Left kidney (tissue), 2 donors: ENCODE results near the gene IFT122. TPM values are rescaled to one million over a fixed set of nuclear protein-coding genes. Genes with fewer than 3 reads are reported as not detected.

Experiments used
- DNase-seq: peaks from one replicate; pipeline ENCODE4 v3.0.0-alpha.2; 2013
- polyA plus RNA-seq: library from polyadenylated mRNA; unstranded; fragments of 120-200 nt; gene quantifications from one replicate; pipeline ENCODE4 v1.2.1, GENCODE V29; 2013; ENCODE audit not compliant: insufficient read length

The IFT122 gene
- polyA plus RNA-seq, 1 donor = 79.0 TPM

GRCh38 chr3:129519449-129519848 is 79.4 kb downstream of the IFT122 start:
- DNase-seq = no peak

DNA sequence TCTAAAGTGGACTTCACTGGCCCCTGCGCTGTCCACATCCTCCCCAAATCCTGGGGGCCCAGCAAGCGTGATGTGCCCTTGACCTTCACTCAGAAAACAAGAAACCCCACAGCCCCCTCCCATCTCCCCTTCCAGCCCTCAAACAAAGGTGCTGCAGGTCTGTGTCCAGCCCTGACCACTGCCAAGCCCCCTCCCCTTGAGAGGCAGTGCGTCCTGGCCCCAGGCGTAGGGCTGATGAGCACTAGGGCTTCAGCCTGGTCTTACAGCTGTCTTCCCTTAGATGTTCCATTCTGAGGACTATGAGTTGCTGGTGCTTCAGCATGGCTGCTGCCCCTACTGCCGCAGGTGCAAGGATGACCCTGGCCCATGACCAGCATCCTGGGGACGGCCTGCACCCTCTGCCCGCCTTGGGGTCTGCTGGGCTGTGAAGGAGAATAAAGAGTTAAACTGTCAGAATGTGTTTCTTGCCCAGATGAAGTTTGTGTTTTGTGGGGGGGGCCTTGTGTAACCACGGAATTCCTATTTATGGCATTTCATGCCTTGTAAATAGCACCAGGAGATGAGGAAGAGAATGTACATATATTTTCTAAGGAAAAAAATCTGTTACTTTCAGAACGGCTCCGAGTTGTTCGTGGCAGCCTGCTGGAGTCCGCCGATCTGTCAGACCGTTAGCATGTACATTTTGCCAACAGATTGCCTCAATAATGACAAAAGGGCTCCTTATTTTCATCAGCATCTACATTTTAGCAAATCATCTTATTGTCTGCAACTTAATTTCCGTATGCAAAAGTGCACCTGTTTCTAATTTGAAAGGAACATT is 80.1 kb downstream of the IFT122 start:
- DNase-seq = no peak

GRCh38 chr3:129520960-129521359 is 80.9 kb downstream of the IFT122 start:
- DNase-seq = no peak

DNA sequence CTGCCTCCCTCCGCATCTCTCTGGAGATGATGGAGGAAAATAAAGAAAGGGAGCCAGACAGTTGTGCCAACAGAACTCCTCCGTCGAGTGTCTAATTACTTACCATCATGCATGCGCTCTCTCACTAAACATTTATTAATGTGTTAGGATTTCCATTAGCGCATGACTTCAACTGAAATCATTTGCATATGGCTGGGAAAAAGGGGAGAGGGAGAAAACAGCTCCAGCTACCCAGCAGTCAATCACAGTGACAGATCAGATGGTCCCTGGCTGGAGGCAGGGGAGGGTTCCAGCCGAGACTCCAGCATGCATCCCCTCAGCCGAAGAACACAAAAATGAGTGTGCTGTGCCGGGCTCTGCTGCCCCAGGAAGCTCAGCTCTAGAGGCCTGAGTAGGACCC is 81.6 kb downstream of the IFT122 start:
- DNase-seq = no peak

DNA sequence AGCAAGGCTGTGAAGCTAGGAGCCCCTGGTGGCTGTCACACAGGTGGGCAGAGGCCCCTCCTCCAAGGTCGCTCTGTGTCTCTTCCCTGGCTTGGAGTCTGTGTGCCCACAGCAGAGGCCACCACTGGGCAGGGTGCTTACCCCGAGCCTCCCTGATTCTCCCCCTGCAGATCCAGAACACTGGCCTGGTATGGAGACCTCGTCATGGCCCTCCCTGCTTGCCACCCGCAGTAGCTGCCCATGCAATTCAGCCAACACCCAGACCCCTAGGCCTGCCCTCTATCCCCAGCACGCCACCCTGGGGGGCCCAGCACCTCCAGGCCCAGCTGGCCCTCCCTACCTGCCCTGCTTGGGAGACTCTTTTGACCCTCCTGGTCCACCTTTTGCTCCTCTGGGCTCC is 82.9 kb downstream of the IFT122 start:
- no peak for DNase-seq

- no peak for DNase-seq
These were observed 84.1 kb downstream of the IFT122 start for GRCh38 chr3:129524081-129524480.

- DNase-seq = no peak
These were observed 85.4 kb downstream of the IFT122 start for GRCh38 chr3:129525341-129525968.

DNA sequence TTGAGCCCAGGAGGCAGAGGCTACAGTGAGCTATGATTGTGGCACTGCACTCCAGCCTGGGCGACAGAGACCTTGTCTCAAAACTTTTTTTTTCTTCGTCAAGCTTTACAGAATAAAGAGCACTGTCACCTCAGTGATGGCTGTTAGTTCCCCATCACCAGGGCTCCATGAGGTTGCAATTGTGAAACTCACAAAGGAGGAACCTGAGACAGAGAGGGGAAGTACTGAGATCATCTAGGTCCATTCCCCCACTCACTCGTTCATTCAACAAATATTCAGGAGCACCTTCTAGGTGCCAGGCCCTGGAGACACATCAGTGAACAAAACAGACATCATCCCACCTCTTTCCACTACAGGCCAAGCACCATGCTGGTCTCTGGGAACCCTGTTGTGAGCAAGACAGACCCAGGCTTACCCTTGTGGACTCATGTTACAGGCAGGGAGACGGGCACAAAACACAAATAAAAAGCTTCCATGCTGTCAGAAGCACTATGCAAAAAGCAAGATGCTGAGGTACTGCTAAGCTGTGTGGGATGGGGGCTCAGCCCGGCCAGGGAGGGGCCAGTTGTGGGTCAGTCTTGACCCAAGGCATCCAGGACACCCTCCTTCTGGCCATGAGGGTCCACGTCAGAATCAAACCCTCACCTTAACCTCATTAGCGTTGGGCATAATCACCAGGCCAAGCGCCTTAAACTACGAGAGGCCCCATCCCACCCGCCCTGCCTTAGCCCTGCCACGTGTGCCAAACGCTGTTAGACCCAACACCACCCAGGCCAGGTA is 86.3 kb downstream of the IFT122 start:
- DNase-seq = no peak

GRCh38 chr3:129527262-129527661 is 87.2 kb downstream of the IFT122 start:
- no peak for DNase-seq

GRCh38 chr3:129528589-129529100 is 88.6 kb downstream of the IFT122 start, which contains the start of gene RHO:
TSS of gene RHO (plus strand) at chr3:129528639. CDS start at chr3:129528734, 95 bp downstream.
- no peak for DNase-seq

- DNase-seq = no peak
These were observed 89.6 kb downstream of the IFT122 start for GRCh38 chr3:129529436-129530210.

DNA sequence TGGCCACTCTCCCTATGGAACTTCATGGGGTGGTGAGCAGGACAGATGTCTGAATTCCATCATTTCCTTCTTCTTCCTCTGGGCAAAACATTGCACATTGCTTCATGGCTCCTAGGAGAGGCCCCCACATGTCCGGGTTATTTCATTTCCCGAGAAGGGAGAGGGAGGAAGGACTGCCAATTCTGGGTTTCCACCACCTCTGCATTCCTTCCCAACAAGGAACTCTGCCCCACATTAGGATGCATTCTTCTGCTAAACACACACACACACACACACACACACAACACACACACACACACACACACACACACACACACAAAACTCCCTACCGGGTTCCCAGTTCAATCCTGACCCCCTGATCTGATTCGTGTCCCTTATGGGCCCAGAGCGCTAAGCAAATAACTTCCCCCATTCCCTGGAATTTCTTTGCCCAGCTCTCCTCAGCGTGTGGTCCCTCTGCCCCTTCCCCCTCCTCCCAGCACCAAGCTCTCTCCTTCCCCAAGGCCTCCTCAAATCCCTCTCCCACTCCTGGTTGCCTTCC is 90.3 kb downstream of the IFT122 start:
- no peak for DNase-seq

DNA sequence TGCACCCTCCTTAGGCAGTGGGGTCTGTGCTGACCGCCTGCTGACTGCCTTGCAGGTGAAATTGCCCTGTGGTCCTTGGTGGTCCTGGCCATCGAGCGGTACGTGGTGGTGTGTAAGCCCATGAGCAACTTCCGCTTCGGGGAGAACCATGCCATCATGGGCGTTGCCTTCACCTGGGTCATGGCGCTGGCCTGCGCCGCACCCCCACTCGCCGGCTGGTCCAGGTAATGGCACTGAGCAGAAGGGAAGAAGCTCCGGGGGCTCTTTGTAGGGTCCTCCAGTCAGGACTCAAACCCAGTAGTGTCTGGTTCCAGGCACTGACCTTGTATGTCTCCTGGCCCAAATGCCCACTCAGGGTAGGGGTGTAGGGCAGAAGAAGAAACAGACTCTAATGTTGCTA is 90.8 kb downstream of the IFT122 start:
- DNase-seq = no peak

GRCh38 chr3:129531699-129532098 is 91.7 kb downstream of the IFT122 start:
- DNase-seq = no peak

- DNase-seq = no peak
These were observed 92.2 kb downstream of the IFT122 start for GRCh38 chr3:129532261-129532660.

GRCh38 chr3:129533406-129533805 is 93.4 kb downstream of the IFT122 start:
- no peak for DNase-seq

DNA sequence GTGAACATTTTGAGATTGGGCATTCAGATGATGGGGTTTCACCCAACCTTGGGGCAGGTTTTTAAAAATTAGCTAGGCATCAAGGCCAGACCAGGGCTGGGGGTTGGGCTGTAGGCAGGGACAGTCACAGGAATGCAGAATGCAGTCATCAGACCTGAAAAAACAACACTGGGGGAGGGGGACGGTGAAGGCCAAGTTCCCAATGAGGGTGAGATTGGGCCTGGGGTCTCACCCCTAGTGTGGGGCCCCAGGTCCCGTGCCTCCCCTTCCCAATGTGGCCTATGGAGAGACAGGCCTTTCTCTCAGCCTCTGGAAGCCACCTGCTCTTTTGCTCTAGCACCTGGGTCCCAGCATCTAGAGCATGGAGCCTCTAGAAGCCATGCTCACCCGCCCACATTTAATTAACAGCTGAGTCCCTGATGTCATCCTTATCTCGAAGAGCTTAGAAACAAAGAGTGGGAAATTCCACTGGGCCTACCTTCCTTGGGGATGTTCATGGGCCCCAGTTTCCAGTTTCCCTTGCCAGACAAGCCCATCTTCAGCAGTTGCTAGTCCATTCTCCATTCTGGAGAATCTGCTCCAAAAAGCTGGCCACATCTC is 94.5 kb downstream of the IFT122 start:
- DNase-seq = peak; percentile 53

DNA sequence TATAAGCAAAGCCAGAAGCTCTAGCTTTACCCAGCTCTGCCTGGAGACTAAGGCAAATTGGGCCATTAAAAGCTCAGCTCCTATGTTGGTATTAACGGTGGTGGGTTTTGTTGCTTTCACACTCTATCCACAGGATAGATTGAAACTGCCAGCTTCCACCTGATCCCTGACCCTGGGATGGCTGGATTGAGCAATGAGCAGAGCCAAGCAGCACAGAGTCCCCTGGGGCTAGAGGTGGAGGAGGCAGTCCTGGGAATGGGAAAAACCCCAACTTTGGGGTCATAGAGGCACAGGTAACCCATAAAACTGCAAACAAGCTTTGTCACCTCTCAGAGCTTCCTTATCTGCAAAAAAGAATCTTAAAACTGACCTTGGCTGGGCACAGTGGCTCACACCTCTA is 95.1 kb downstream of the IFT122 start:
- DNase-seq = no peak

DNA sequence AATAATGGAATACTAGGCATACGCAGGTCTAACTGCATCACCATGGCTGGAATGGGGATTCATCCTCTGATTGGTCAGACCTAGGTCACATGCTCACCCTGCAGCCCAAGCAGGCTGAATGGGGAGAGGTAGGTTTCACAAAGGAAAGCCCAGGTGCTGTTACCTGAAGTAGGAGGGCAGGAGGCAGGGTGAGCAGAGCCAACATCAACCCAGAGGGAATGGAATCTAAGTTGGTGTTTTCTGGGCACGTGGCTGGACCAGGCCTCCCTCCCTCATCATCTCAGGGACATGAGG is 96.3 kb downstream of the IFT122 start:
- DNase-seq = no peak

- no peak for DNase-seq
These were observed 96.8 kb downstream of the IFT122 start for GRCh38 chr3:129536804-129537203.

GRCh38 chr3:129539206-129539605 is 99.2 kb downstream of the IFT122 start:
- no peak for DNase-seq
